Type B pancreatic cell (in vitro differentiated cells): Measurements from ENCODE around the gene CTSH. TPM values are rescaled to one million over a fixed set of nuclear protein-coding genes. Genes with fewer than 3 reads are reported as not detected.

Source experiments
- DNase-seq: peaks from one replicate; pipeline ENCODE4 v3.0.0; 2021; ENCODE audit warnings: mixed read lengths; ENCODE audit not compliant: unreplicated experiment; ENCODE audit errors: extremely low spot score
- H3K27ac Mint-ChIP-seq: 2 replicates; pipeline ENCODE4 v1.8.0; 2021; ENCODE audit warnings: mild to moderate bottlenecking, mixed read lengths
- H3K27me3 Mint-ChIP-seq: 2 replicates; pipeline ENCODE4 v1.8.0; 2021; ENCODE audit warnings: mixed read lengths
- H3K36me3 Mint-ChIP-seq: 2 replicates; pipeline ENCODE4 v1.8.0; 2021; ENCODE audit warnings: mixed read lengths
- H3K4me1 Mint-ChIP-seq: one replicate; pipeline ENCODE4 v1.8.0; 2021; ENCODE audit warnings: mixed read lengths; ENCODE audit not compliant: unreplicated experiment
- H3K4me3 Mint-ChIP-seq: 2 replicates; pipeline ENCODE4 v1.8.0; 2021; ENCODE audit warnings: mild to moderate bottlenecking, mixed read lengths
- H3K9me3 Mint-ChIP-seq: 2 replicates; pipeline ENCODE4 v1.8.0; 2021; ENCODE audit warnings: mixed read lengths
- CTCF ChIP-seq: fragments of 200-600 bp; sonication (generic); conservative IDR thresholded peaks from 2 replicates; pipeline ENCODE4 v1.5.0; 2021; ENCODE audit warnings: antibody characterized with exemption, mild to moderate bottlenecking
- total RNA-seq: library from RNA; stranded (reverse); gene quantifications from 2 replicates; pipeline ENCODE4 v1.2.1, GENCODE V29; 2021; ENCODE audit warnings: low replicate concordance

CTSH gene
- total RNA-seq, 1 donor from 2014 or later, result 55.4 TPM

GRCh38 chr15:78976691-78977090, 31.8 kb upstream of the CTSH start:
- Mint-ChIP-seq H3K36me3 (no peaks in the 10 kb centered on the region), H3K4me3 (no peak overlapping the region), H3K9me3 (no peaks in the 10 kb centered on the region), H3K4me1 (peaks cover 1% of the 10 kb centered on the region), H3K27ac (no peak overlapping the region), H3K27me3 (no peaks in the 10 kb centered on the region)
- TF ChIP-seq CTCF, result no peak
- DNase-seq, result no peak

GRCh38 chr15:78974272-78974918, 29.5 kb upstream of the CTSH start:
- no peak for DNase-seq
- no peak overlapping the region for H3K4me3 Mint-ChIP-seq
- no peak overlapping the region for H3K27ac Mint-ChIP-seq
- no peak for TF ChIP-seq CTCF
- no peaks in the 10 kb centered on the region for H3K9me3 Mint-ChIP-seq
- H3K4me1 Mint-ChIP-seq, result peaks cover 13% of the 10 kb centered on the region
- no peaks in the 10 kb centered on the region for H3K36me3 Mint-ChIP-seq
- no peaks in the 10 kb centered on the region for H3K27me3 Mint-ChIP-seq

GRCh38 chr15:78969687-78970349, 25.0 kb upstream of the CTSH start:
- peak overlapping the region; percentile 46 for H3K4me3 Mint-ChIP-seq
- H3K4me1 Mint-ChIP-seq, result peaks cover 17% of the 10 kb centered on the region
- H3K9me3 Mint-ChIP-seq, result no peaks in the 10 kb centered on the region
- no peak for DNase-seq
- H3K27ac Mint-ChIP-seq, result peak overlapping the region; percentile 67
- H3K27me3 Mint-ChIP-seq, result no peaks in the 10 kb centered on the region
- H3K36me3 Mint-ChIP-seq, result no peaks in the 10 kb centered on the region
- TF ChIP-seq CTCF, result no peak

- Mint-ChIP-seq H3K27me3 (no peaks in the 10 kb centered on the region), H3K27ac (peak overlapping the region; percentile 6), H3K4me1 (peaks cover 17% of the 10 kb centered on the region), H3K9me3 (no peaks in the 10 kb centered on the region), H3K4me3 (peak overlapping the region; percentile 55), H3K36me3 (no peaks in the 10 kb centered on the region)
- no peak for DNase-seq
- TF ChIP-seq CTCF, result no peak
Observed at GRCh38 chr15:78968539-78969271, 23.9 kb upstream of the CTSH start.

GRCh38 chr15:78968114-78968513, 23.3 kb upstream of the CTSH start:
- peaks cover 17% of the 10 kb centered on the region for H3K4me1 Mint-ChIP-seq
- DNase-seq, result no peak
- no peak for TF ChIP-seq CTCF
- H3K36me3 Mint-ChIP-seq, result no peaks in the 10 kb centered on the region
- H3K4me3 Mint-ChIP-seq, result no peak overlapping the region
- no peaks in the 10 kb centered on the region for H3K27me3 Mint-ChIP-seq
- H3K27ac Mint-ChIP-seq, result no peak overlapping the region
- H3K9me3 Mint-ChIP-seq, result no peaks in the 10 kb centered on the region
